ENCODE results near the gene RECK.
"Not testable (repeated sequence)": the region's sequence is repeated elsewhere in the genome, so short reads cannot be mapped to it uniquely, and the experiment has no call there.

The RECK gene

GRCh38 chr9:36119476-36119875, 82.8 kb downstream of the RECK start:
- peak; percentile 39 for DNase-seq

GRCh38 chr9:36120705-36121104, 84.0 kb downstream of the RECK start:
- DNase-seq, result no peak

GRCh38 chr9:36121971-36122370, 85.3 kb downstream of the RECK start:
- DNase-seq, result no peak

GRCh38 chr9:36123515-36123914, 86.8 kb downstream of the RECK start:
- no peak for DNase-seq

- no peak for DNase-seq
Observed at GRCh38 chr9:36125062-36125855, 88.5 kb downstream of the RECK start.

- DNase-seq, result no peak
Observed at GRCh38 chr9:36126016-36126730, 89.5 kb downstream of the RECK start.

- no peak for DNase-seq
Observed at GRCh38 chr9:36127652-36128244, 91.0 kb downstream of the RECK start.

- no peak for DNase-seq
Observed at GRCh38 chr9:36128349-36128748, 91.6 kb downstream of the RECK start.

- DNase-seq, result no peak
Observed at GRCh38 chr9:36129139-36129538, 92.4 kb downstream of the RECK start.

GRCh38 chr9:36131666-36132065, 95.0 kb downstream of the RECK start:
- not testable (repeated sequence) for DNase-seq

GRCh38 chr9:36132086-36132485, 95.4 kb downstream of the RECK start:
- DNase-seq, result no peak

GRCh38 chr9:36134761-36135505, 98.2 kb downstream of the RECK start:
- no peak for DNase-seq

- DNase-seq, result no peak
Observed at GRCh38 chr9:36135741-36136271, 99.1 kb downstream of the RECK start.

GRCh38 chr9:36136272-36136893, 99.7 kb downstream of the RECK start, which contains the start of gene GLIPR2:
GLIPR2 (plus strand) TSS chr9:36136733; CDS start chr9:36136779, 46 bp downstream.
- peak; percentile 75 for DNase-seq

GRCh38 chr9:36136894-36137391, 100.2 kb downstream of the RECK start:
- DNase-seq, result no peak

GRCh38 chr9:36137392-36138004, 100.8 kb downstream of the RECK start:
- peak; percentile 48 for DNase-seq

GRCh38 chr9:36138496-36138895, 101.8 kb downstream of the RECK start:
- no peak for DNase-seq

- DNase-seq, result no peak
Observed at GRCh38 chr9:36138901-36139300, 102.2 kb downstream of the RECK start.

GRCh38 chr9:36140086-36141084, 103.7 kb downstream of the RECK start:
- DNase-seq, result no peak

- peak; percentile 11 for DNase-seq
Observed at GRCh38 chr9:36141288-36141687, 104.6 kb downstream of the RECK start.

Measured in DMS53 (cell line).